BE2C (cell line): ENCODE results near the gene KIF18B.

Experiments
- DNase-seq: peaks from one replicate; pipeline ENCODE4 v3.0.0-alpha.2; 2020
- H3K27me3 ChIP-seq: fragments of 250-450 bp; sonication (Bioruptor Pico); 2 replicates; pipeline ENCODE4 v1.5.1; 2020; ENCODE audit warnings: mild to moderate bottlenecking
- H3K36me3 ChIP-seq: fragments of 250-450 bp; sonication (Bioruptor Pico); 2 replicates; pipeline ENCODE4 v1.5.1; 2020; ENCODE audit warnings: mild to moderate bottlenecking
- H3K4me1 ChIP-seq: fragments of 250-450 bp; sonication (Bioruptor Pico); 2 replicates; pipeline ENCODE4 v1.5.1; 2020
- H3K4me3 ChIP-seq: 2 replicates; pipeline ENCODE4 v1.5.1; 2011; ENCODE audit warnings: low read depth, low read length
- H3K9me3 ChIP-seq: fragments of 250-450 bp; sonication (Bioruptor Pico); 2 replicates; pipeline ENCODE4 v1.5.1; 2020
- TF ChIP-seq, protein P1 (sequence below): IDR thresholded peaks from 2 replicates; pipeline ENCODE4 v1.5.1; 2012; ENCODE audit warnings: mild to moderate bottlenecking, low read depth, low read length

Gene KIF18B

DNA sequence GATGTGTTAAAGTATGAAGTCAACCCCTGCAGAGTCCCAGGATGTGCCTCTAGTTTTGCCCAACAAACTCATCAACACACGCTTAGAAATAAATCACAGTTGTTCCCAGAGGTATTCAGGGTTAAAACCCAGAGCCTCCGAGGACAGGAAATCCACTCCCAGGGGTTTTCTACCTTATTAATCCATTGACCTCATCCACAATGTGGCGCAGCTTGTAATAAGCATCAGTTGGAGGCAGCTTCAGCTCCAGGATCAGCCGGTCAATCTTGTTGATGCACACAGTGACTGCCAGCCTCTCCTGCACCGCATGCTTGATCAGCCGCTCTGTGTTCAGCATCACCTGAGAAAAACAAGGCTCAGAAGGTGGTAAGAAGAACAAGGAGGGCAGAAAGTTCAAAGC lies 71.8 kb downstream of the KIF18B start:
- Histone ChIP-seq H3K27me3 (no peaks in the 10 kb centered on the region), H3K4me3 (no peak overlapping the region), H3K36me3 (peaks cover 91% of the 10 kb centered on the region), H3K9me3 (no peaks in the 10 kb centered on the region), H3K4me1 (no peaks in the 10 kb centered on the region)
- DNase-seq: no peak
- TF ChIP-seq, protein P1, sequence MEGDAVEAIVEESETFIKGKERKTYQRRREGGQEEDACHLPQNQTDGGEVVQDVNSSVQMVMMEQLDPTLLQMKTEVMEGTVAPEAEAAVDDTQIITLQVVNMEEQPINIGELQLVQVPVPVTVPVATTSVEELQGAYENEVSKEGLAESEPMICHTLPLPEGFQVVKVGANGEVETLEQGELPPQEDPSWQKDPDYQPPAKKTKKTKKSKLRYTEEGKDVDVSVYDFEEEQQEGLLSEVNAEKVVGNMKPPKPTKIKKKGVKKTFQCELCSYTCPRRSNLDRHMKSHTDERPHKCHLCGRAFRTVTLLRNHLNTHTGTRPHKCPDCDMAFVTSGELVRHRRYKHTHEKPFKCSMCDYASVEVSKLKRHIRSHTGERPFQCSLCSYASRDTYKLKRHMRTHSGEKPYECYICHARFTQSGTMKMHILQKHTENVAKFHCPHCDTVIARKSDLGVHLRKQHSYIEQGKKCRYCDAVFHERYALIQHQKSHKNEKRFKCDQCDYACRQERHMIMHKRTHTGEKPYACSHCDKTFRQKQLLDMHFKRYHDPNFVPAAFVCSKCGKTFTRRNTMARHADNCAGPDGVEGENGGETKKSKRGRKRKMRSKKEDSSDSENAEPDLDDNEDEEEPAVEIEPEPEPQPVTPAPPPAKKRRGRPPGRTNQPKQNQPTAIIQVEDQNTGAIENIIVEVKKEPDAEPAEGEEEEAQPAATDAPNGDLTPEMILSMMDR: no peak
